A549 (cell line): ENCODE data around the gene ZFYVE9.

Experiments used
- BHLHE40 ChIP-seq: IDR thresholded peaks from 2 replicates; pipeline ENCODE4 v1.6.1; 2012; ENCODE audit warnings: low read depth, low read length, inconsistent platforms
- CTCF ChIP-seq: fragments of >200 bp; sonication (Bioruptor Twin); formaldehyde crosslinking; IDR thresholded peaks from 3 replicates; pipeline ENCODE4 v1.5.1; 2016
- MAZ ChIP-seq: fragments of 150-350 bp; IDR thresholded peaks from 2 replicates; pipeline ENCODE4 v1.6.1; 2014; ENCODE audit warnings: antibody characterized with exemption, low read depth, low read length, borderline replicate concordance
- RAD21 ChIP-seq, 2 experiments: fragments of >200 bp in 1 of 2; sonication (Bioruptor Twin) in 1 of 2; formaldehyde crosslinking in 1 of 2; IDR thresholded peaks in 1 of 2; conservative IDR thresholded peaks in 1 of 2; 2 replicates in 1 of 2; 3 replicates in 1 of 2; pipeline ENCODE4 v1.6.1; 2012 to 2018; ENCODE audit warnings: inconsistent platforms in 1 of 2

- TF ChIP-seq RAD21 (conservative IDR thresholded peaks at IDR 0.05 in 1 of 2, IDR thresholded peaks at IDR 0.05 in 1 of 2): no peak
- no peak for TF ChIP-seq CTCF
- no peak for TF ChIP-seq MAZ
- no peak for TF ChIP-seq BHLHE40
Observed at GRCh38 chr1:52152572-52152971, 10.7 kb downstream of the ZFYVE9 start.
